GM12878 (cell line): ENCODE data around the gene CDC16. TPM values are rescaled to one million over a fixed set of nuclear protein-coding genes. Genes with fewer than 3 reads are reported as not detected.

ENCODE experiments used
- BHLHE40 ChIP-seq, 2 experiments: fragments of 450-650 bp in 1 of 2; IDR thresholded peaks; 2 replicates each; pipeline ENCODE4 v1.6.1; 2011 to 2017; ENCODE audit warnings: low read depth in 2 of 2, borderline replicate concordance in 1 of 2, improper control_type of control experiment in 1 of 2, low read length in 1 of 2, mild to moderate bottlenecking in 1 of 2
- E2F8 ChIP-seq: fragments of 450-650 bp; IDR thresholded peaks from 2 replicates; pipeline ENCODE4 v1.6.1; 2018; ENCODE audit warnings: mild to moderate bottlenecking, low read depth, moderate library complexity; ENCODE audit not compliant: partially characterized antibody
- ESRRA ChIP-seq: IDR thresholded peaks from 2 replicates; pipeline ENCODE4 v1.6.1; 2012; ENCODE audit warnings: mild to moderate bottlenecking, low read length, improper control_type of control experiment
- FOS ChIP-seq: IDR thresholded peaks from 3 replicates; pipeline ENCODE4 v1.6.1; 2011; ENCODE audit warnings: borderline replicate concordance; ENCODE audit not compliant: insufficient read length; ENCODE audit errors: extremely low read depth
- HCFC1 ChIP-seq: fragments of 150-350 bp; IDR thresholded peaks from 2 replicates; pipeline ENCODE4 v1.6.1; 2014; ENCODE audit warnings: low read length
- HDAC2 ChIP-seq: fragments of 200-600 bp; sonication (generic); IDR thresholded peaks from 2 replicates; pipeline ENCODE4 v1.6.1; 2017
- HDGF ChIP-seq: fragments of 450-650 bp; IDR thresholded peaks from 2 replicates; pipeline ENCODE4 v1.6.1; 2016; ENCODE audit warnings: antibody characterized with exemption
- MTA2 ChIP-seq: fragments of 450-650 bp; IDR thresholded peaks from 2 replicates; pipeline ENCODE4 v1.6.1; 2016; ENCODE audit warnings: low read depth, mild to moderate bottlenecking, moderate library complexity
- NFXL1 ChIP-seq: fragments of 450-650 bp; IDR thresholded peaks from 2 replicates; pipeline ENCODE4 v1.6.1; 2017; ENCODE audit warnings: antibody characterized with exemption, mild to moderate bottlenecking, borderline replicate concordance
- NFYA ChIP-seq: IDR thresholded peaks from 2 replicates; pipeline ENCODE4 v1.6.1; 2011; ENCODE audit warnings: low read depth, mild to moderate bottlenecking, low read length, improper control_type of control experiment, borderline replicate concordance
- RBBP5 ChIP-seq: fragments of 200-600 bp; sonication (generic); conservative IDR thresholded peaks from 2 replicates; pipeline ENCODE4 v1.6.1; 2016
- RCOR1 ChIP-seq: conservative IDR thresholded peaks from 2 replicates; pipeline ENCODE4 v1.6.1; 2012; ENCODE audit warnings: low read depth, low read length, improper control_type of control experiment
- RELB ChIP-seq: fragments of 450-650 bp; IDR thresholded peaks from 2 replicates; pipeline ENCODE4 v1.6.1; 2017; ENCODE audit warnings: low read depth, mild to moderate bottlenecking, moderate library complexity
- REST ChIP-seq: IDR thresholded peaks from 2 replicates; pipeline ENCODE4 v1.6.1; 2012; ENCODE audit warnings: mild to moderate bottlenecking, low read depth, low read length
- SIX5 ChIP-seq: IDR thresholded peaks from 2 replicates; pipeline ENCODE4 v1.6.1; 2011; ENCODE audit warnings: mild to moderate bottlenecking, low read depth, low read length, moderate library complexity; ENCODE audit not compliant: severe bottlenecking
- SUPT20H ChIP-seq: IDR thresholded peaks from 2 replicates; pipeline ENCODE4 v1.6.1; 2011; ENCODE audit warnings: low read depth, mild to moderate bottlenecking, low read length, moderate library complexity, borderline replicate concordance; ENCODE audit not compliant: control insufficient read depth
- SUZ12 ChIP-seq: fragments of 200-600 bp; sonication (generic); IDR thresholded peaks from one replicate; pipeline ENCODE4 v1.6.1; 2018; ENCODE audit warnings: antibody characterized with exemption, mild to moderate bottlenecking; ENCODE audit not compliant: unreplicated experiment
- ZBTB4 ChIP-seq: fragments of 450-650 bp; formaldehyde crosslinking; IDR thresholded peaks from 2 replicates; pipeline ENCODE4 v1.4.0; 2022; ENCODE audit warnings: mild to moderate bottlenecking, moderate library complexity
- polyA plus RNA-seq, 11 experiments: library from polyadenylated mRNA; depleted of rRNA in 4 of 11; unstranded in 6 of 11; stranded (reverse) in 5 of 11; fragments of >200 nt; fragmentation: Nextera tagmentation in 4 of 11; fragmentation: Illumina TruSeq in 1 of 11; extraction: Ambion mirVana in 4 of 11; extraction: Trizol in 1 of 11; gene quantifications; 1 replicate in 1 of 11; 2 replicates in 10 of 11; pipeline versions ENCODE4 v1.2.1 to v1.2.3, GENCODE V29; 2011 to 2016; ENCODE audit warnings: inconsistent platforms in 2 of 11, missing spikeins in 2 of 11, low read depth in 1 of 11
- total RNA-seq, 4 experiments: library from RNA; depleted of rRNA in 3 of 4; stranded (reverse); fragments of >200 nt in 3 of 4; fragmentation: Illumina TruSeq in 1 of 4; extraction: Trizol in 1 of 4; gene quantifications; 2 replicates each; pipeline versions ENCODE4 v1.2.1 to v1.2.3, GENCODE V29; 2013 to 2021

Gene CDC16
- total and polyA plus RNA-seq, 10 of the 15 experiments (the other 5 are each of a cell fraction or from before 2014, with no cell fraction given): 15.4 to 92.9 (median 31.4) TPM

- TF ChIP-seq E2F8 (no peak), ESRRA (0 out of 2 replicates have a peak, but pooled peaks have one; percentile 28), HDGF (no peak), NFYA (no peak), RCOR1 (no peak), ZBTB4 (no peak), SUZ12 (no peak), BHLHE40 (IDR thresholded peaks at IDR 0.05; ENCODE audit: borderline replicate concordance in 1 of 2, low read depth in 2 of 2, low read length in 1 of 2) (peak in 1 of 2 experiments; percentile 30; a peak in 1 of 4 replicates), FOS (no peak), RBBP5 (no peak), HDAC2 (no peak), REST (no peak), HCFC1 (peak; percentile 37; the same call in 1 of the 2 replicates), SIX5 (no peak), NFXL1 (no peak), MTA2 (no peak), SUPT20H (no peak), RELB (no peak)
These were observed 7.9 kb upstream of the CDC16 start (continued) for GRCh38 chr13:114226699-114227323.
